Measurements from ENCODE around the gene PDK1. TPM values are rescaled to one million over a fixed set of nuclear protein-coding genes. Genes with fewer than 3 reads are reported as not detected.

Gene PDK1
- total RNA-seq, 4 donors from 2014 or later: 7.0 to 13.5 (median 11.4) TPM

DNA sequence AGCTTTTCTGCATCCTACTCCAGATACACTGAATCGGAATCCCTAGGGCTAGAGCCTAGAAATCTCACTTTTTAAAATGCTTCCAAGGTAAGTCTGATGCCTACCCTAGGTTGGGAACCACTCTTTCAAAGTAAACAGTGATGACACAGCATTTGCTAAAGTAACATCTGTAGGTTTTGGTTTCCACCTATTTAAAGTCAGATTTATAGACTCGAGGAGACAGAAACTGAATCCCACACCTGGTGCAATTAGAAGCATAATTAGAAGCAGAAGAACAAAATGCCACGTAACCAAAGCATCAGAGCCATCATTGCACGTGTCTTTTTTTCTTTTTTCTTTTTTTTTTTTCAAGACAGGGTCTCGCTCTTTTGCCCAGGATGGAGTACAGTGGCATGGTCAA lies 40.9 kb downstream of the PDK1 start:
- Histone ChIP-seq H3K36me3 (no peaks in the 10 kb centered on the region), H3K9me3 (no peaks in the 10 kb centered on the region), H3K4me3 (replicated peaks in 1 of 3) (no peak overlapping the region), H3K4me1 (no peaks in the 10 kb centered on the region), H3K27ac (no peak overlapping the region), H3K27me3 (no peaks in the 10 kb centered on the region)
- DNase-seq: no peak
- WGBS, 2 donors: 78 to 88% methylated on average over 5 of the region's 5 CpGs
- no peak for TF ChIP-seq POLR2A (IDR thresholded peaks at IDR 0.05)
- TF ChIP-seq, protein P1, sequence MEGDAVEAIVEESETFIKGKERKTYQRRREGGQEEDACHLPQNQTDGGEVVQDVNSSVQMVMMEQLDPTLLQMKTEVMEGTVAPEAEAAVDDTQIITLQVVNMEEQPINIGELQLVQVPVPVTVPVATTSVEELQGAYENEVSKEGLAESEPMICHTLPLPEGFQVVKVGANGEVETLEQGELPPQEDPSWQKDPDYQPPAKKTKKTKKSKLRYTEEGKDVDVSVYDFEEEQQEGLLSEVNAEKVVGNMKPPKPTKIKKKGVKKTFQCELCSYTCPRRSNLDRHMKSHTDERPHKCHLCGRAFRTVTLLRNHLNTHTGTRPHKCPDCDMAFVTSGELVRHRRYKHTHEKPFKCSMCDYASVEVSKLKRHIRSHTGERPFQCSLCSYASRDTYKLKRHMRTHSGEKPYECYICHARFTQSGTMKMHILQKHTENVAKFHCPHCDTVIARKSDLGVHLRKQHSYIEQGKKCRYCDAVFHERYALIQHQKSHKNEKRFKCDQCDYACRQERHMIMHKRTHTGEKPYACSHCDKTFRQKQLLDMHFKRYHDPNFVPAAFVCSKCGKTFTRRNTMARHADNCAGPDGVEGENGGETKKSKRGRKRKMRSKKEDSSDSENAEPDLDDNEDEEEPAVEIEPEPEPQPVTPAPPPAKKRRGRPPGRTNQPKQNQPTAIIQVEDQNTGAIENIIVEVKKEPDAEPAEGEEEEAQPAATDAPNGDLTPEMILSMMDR (IDR thresholded peaks at IDR 0.05): no peak
- intact Hi-C loops (cut with DNase I): no loop called here

- 94 to 96% methylated on average over 3 of the region's 3 CpGs for WGBS, 2 donors
- H3K4me1 ChIP-seq: no peaks in the 10 kb centered on the region
Observed at GRCh38 chr2:172597176-172597842, 41.4 kb downstream of the PDK1 start.

DNA sequence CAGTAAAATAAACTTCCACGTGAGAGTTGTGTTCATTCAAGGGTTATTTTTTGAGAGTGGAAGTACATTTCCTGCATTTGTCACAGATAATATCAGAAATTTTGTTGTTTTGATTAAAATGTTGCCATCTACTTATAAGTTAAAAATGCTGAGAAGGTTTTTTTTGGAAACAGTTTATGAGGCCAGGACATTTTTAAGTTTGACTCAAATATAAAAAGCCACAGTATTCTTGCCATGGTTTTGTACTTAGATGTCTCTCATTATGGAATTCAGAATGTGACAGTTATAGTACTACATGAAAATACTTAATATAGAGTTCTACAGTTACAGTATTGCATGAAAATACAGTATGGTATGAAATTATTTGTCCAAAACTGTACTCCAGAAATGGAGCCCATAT lies 44.1 kb downstream of the PDK1 start:
- no peak overlapping the region for H3K27ac ChIP-seq
- TF ChIP-seq, protein P1 (IDR thresholded peaks at IDR 0.05): no peak
- no peak for TF ChIP-seq POLR2A (IDR thresholded peaks at IDR 0.05)
- H3K9me3 ChIP-seq: no peaks in the 10 kb centered on the region
- no peak overlapping the region for H3K4me3 ChIP-seq (replicated peaks in 1 of 3)
- WGBS, 2 donors: 41 to 49% methylated on average over 1 of the region's 1 CpG
- no peaks in the 10 kb centered on the region for H3K4me1 ChIP-seq
- no peak for DNase-seq
- intact Hi-C loops (cut with DNase I): no loop called here
- H3K36me3 ChIP-seq: no peaks in the 10 kb centered on the region
- H3K27me3 ChIP-seq: no peaks in the 10 kb centered on the region

More at GRCh38 chr2:172597176-172597842, 41.4 kb downstream of the PDK1 start:
- no peak for DNase-seq
- H3K36me3 ChIP-seq: no peaks in the 10 kb centered on the region
- H3K27ac ChIP-seq: no peak overlapping the region
- intact Hi-C loops (cut with DNase I): no loop called here
- H3K27me3 ChIP-seq: no peaks in the 10 kb centered on the region
- TF ChIP-seq, protein P1 (IDR thresholded peaks at IDR 0.05): no peak
- TF ChIP-seq POLR2A (IDR thresholded peaks at IDR 0.05): no peak
- H3K4me3 ChIP-seq (replicated peaks in 1 of 3): no peak overlapping the region
- no peaks in the 10 kb centered on the region for H3K9me3 ChIP-seq

DNA sequence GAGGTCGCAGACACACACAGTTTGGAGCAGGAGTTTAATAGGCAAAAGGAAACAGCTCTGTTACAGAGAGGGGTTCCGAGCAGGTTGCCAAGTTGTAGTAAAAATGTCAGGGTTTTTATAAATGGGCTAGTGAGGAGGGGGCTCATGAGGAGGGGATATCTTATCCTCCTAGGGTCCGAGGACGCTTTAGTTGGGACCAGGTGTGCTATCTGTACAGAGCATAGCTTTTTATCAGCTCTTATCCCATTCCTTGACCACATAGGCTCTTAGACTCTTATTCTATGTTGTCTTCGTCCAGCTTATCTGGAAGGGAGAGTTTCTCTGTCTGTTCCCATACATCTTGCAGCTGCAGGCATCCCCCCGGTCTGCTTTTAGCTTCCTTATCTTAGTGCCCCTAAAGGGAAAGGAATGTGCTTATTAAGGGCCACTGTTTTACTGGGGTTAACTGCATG lies 44.7 kb downstream of the PDK1 start:
- no peaks in the 10 kb centered on the region for H3K27me3 ChIP-seq
- H3K9me3 ChIP-seq: no peaks in the 10 kb centered on the region
- no peaks in the 10 kb centered on the region for H3K36me3 ChIP-seq
- no peaks in the 10 kb centered on the region for H3K4me1 ChIP-seq
- intact Hi-C loops (cut with DNase I): no loop called here
- TF ChIP-seq, protein P1 (IDR thresholded peaks at IDR 0.05): no peak
- TF ChIP-seq POLR2A (IDR thresholded peaks at IDR 0.05): no peak
- no peak overlapping the region for H3K4me3 ChIP-seq (replicated peaks in 1 of 3)
- WGBS, 2 donors: 84 to 85% methylated on average over 6 of the region's 6 CpGs
- H3K27ac ChIP-seq: no peak overlapping the region
- no peak for DNase-seq

- Histone ChIP-seq H3K27me3 (no peaks in the 10 kb centered on the region), H3K36me3 (no peaks in the 10 kb centered on the region), H3K27ac (no peak overlapping the region), H3K9me3 (no peaks in the 10 kb centered on the region), H3K4me1 (no peaks in the 10 kb centered on the region), H3K4me3 (replicated peaks in 1 of 3) (no peak overlapping the region)
- TF ChIP-seq, protein P1 (IDR thresholded peaks at IDR 0.05): no peak
- no peak for TF ChIP-seq POLR2A (IDR thresholded peaks at IDR 0.05)
- DNase-seq: no peak
- WGBS, 2 donors: 91 to 96% methylated on average over 1 of the region's 1 CpG
- intact Hi-C loops (cut with DNase I): no loop called here
Observed at GRCh38 chr2:172606285-172606684, 50.4 kb downstream of the PDK1 start.

All from thyroid gland (tissue), 4 donors.